SK-N-MC (cell line): ENCODE measurements around the gene USP31.

Source experiments
- DNase-seq: peaks from one replicate; pipeline ENCODE4 v3.0.0-alpha.2; 2011; ENCODE audit warnings: low read depth, low spot score
- H3K27ac ChIP-seq: fragments of 200-600 bp; sonication (generic); 2 replicates; pipeline ENCODE4 v1.5.1; 2016; ENCODE audit warnings: mixed run types
- H3K36me3 ChIP-seq: fragments of 200-600 bp; sonication (generic); 2 replicates; pipeline ENCODE4 v1.6.1; 2017; ENCODE audit warnings: antibody characterized with exemption, low read length, mixed read lengths; ENCODE audit not compliant: insufficient read depth
- H3K4me3 ChIP-seq: fragments of 200-600 bp; sonication (generic); 2 replicates; pipeline ENCODE4 v1.5.1; 2016
- H3K9ac ChIP-seq: fragments of 200-600 bp; sonication (generic); 2 replicates; pipeline ENCODE4 v1.8.0; 2017; ENCODE audit warnings: mixed run types, mixed read lengths; ENCODE audit not compliant: insufficient read length
- H3K9me3 ChIP-seq: fragments of 200-600 bp; sonication (generic); 2 replicates; pipeline ENCODE4 v1.6.1; 2017; ENCODE audit warnings: low read depth, mild to moderate bottlenecking, antibody characterized with exemption, low read length, moderate library complexity, mixed read lengths
- EZH2 ChIP-seq: fragments of 200-600 bp; sonication (generic); IDR thresholded peaks from one replicate; pipeline ENCODE4 v1.6.1; 2017; ENCODE audit warnings: antibody characterized with exemption
- FOXP2 ChIP-seq: optimal IDR thresholded peaks from 2 replicates; pipeline ENCODE3; 2011; ENCODE audit warnings: mild to moderate bottlenecking, moderate library complexity; ENCODE audit not compliant: insufficient read depth; ENCODE audit errors: extremely low read length, control extremely low read depth
- POLR2AphosphoS5 ChIP-seq: IDR thresholded peaks from 2 replicates; pipeline ENCODE4 v1.6.1; 2012; ENCODE audit warnings: mild to moderate bottlenecking, low read depth, low read length, borderline replicate concordance

The USP31 gene

GRCh38 chr16:23048164-23048563, 101.1 kb downstream of the USP31 start:
- TF ChIP-seq FOXP2, result no peak
- no peak for TF ChIP-seq EZH2
- TF ChIP-seq POLR2AphosphoS5, result no peak
- H3K9me3 ChIP-seq, result no peaks in the 10 kb centered on the region
- DNase-seq, result no peak
- no peak overlapping the region for H3K27ac ChIP-seq
- H3K36me3 ChIP-seq, result no peaks in the 10 kb centered on the region
- H3K4me3 ChIP-seq, result no peak overlapping the region
- H3K9ac ChIP-seq, result no peak overlapping the region

DNA sequence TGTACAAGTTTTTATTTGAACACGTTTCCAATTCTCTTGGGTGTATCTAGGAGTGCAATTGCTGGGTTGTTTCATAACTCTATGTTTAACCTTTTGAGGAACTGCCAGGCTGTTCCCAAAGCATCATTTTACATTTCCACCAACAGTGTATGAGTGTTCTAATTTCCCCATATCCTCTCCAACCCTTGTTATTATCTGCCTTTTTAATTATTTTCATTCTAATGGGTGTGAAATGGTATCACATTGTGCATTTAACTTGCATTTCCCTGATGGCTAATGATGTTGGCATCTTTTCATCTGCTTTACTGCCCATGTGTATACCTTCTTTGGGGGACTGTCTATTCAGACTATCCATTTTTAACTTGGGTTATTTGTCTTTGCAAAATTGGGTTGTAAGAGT, 104.2 kb downstream of the USP31 start:
- DNase-seq, result no peak
- no peak for TF ChIP-seq EZH2
- no peak for TF ChIP-seq POLR2AphosphoS5
- TF ChIP-seq FOXP2, result no peak
- Histone ChIP-seq H3K4me3 (no peak overlapping the region), H3K9ac (no peak overlapping the region), H3K9me3 (no peaks in the 10 kb centered on the region), H3K36me3 (no peaks in the 10 kb centered on the region), H3K27ac (no peak overlapping the region)

DNA sequence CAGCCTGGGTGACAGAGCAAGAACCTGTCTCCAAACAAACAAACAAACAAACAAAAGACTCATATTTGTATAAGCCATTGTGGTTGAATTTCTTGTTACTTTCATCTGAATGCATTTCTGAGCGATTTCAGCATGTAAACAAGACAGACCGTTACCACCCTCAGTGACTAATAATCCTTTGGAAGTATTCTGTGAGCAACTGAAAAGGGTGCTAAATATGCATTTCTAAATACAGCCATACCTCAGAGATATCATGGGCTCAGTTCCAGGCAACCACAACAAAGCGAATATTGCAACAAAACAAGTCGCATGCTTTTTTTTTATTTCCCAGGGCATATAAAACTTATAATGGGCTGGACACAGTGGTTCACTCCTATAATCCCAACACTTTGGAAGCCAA, 109.0 kb downstream of the USP31 start:
- no peak overlapping the region for H3K9ac ChIP-seq
- TF ChIP-seq EZH2 (no peak), FOXP2 (no peak), POLR2AphosphoS5 (no peak)
- no peaks in the 10 kb centered on the region for H3K9me3 ChIP-seq
- no peak overlapping the region for H3K27ac ChIP-seq
- H3K4me3 ChIP-seq, result no peak overlapping the region
- no peak for DNase-seq
- H3K36me3 ChIP-seq, result no peaks in the 10 kb centered on the region

DNA sequence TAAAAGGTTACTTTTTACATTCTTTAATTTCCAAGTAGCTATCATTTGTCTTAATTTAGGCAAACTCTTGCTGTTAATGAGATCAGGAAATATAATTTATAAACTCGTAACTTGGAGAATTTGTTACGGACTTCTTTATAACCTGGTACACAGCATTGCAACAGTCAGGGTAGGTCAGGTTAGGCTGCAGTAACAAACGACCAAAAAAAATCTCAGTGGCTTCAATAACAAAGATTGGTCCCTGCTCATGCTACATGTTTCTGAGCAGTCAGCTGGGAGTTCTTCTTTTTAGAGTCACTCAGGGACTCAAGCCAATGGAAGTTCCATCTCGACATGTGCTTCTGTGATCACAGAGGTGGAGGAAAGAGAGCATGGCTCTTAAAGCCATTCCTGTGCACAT, 110.1 kb downstream of the USP31 start:
- no peak for DNase-seq

GRCh38 chr16:23035240-23035639, 114.0 kb downstream of the USP31 start:
- H3K9me3 ChIP-seq, result no peaks in the 10 kb centered on the region
- H3K9ac ChIP-seq, result no peak overlapping the region
- DNase-seq, result no peak
- no peak overlapping the region for H3K27ac ChIP-seq
- no peak overlapping the region for H3K4me3 ChIP-seq
- no peaks in the 10 kb centered on the region for H3K36me3 ChIP-seq
- TF ChIP-seq POLR2AphosphoS5 (no peak), EZH2 (no peak), FOXP2 (no peak)

More for the DNA sequence above, 110.1 kb downstream of the USP31 start:
- Histone ChIP-seq H3K4me3 (no peak overlapping the region), H3K36me3 (no peaks in the 10 kb centered on the region), H3K9ac (no peak overlapping the region), H3K9me3 (no peaks in the 10 kb centered on the region), H3K27ac (no peak overlapping the region)
- no peak for TF ChIP-seq EZH2
- no peak for TF ChIP-seq FOXP2
- TF ChIP-seq POLR2AphosphoS5, result no peak

- Histone ChIP-seq H3K36me3 (no peaks in the 10 kb centered on the region), H3K4me3 (no peak overlapping the region), H3K27ac (no peak overlapping the region), H3K9ac (no peak overlapping the region), H3K9me3 (no peaks in the 10 kb centered on the region)
- DNase-seq, result no peak
- TF ChIP-seq EZH2 (no peak), FOXP2 (no peak), POLR2AphosphoS5 (no peak)
These were observed 117.6 kb downstream of the USP31 start for GRCh38 chr16:23031508-23032098.

GRCh38 chr16:23029733-23030420, 119.4 kb downstream of the USP31 start:
- no peaks in the 10 kb centered on the region for H3K36me3 ChIP-seq
- TF ChIP-seq FOXP2, result no peak
- TF ChIP-seq POLR2AphosphoS5, result no peak
- no peak for TF ChIP-seq EZH2
- DNase-seq, result no peak
- no peak overlapping the region for H3K27ac ChIP-seq
- no peak overlapping the region for H3K4me3 ChIP-seq
- no peak overlapping the region for H3K9ac ChIP-seq
- no peaks in the 10 kb centered on the region for H3K9me3 ChIP-seq

- TF ChIP-seq FOXP2, result no peak
- TF ChIP-seq EZH2, result no peak
- no peak for TF ChIP-seq POLR2AphosphoS5
- Histone ChIP-seq H3K4me3 (no peak overlapping the region), H3K9ac (no peak overlapping the region), H3K9me3 (no peaks in the 10 kb centered on the region), H3K36me3 (no peaks in the 10 kb centered on the region), H3K27ac (no peak overlapping the region)
- no peak for DNase-seq
These were observed 121.9 kb downstream of the USP31 start for GRCh38 chr16:23027386-23027785.

DNA sequence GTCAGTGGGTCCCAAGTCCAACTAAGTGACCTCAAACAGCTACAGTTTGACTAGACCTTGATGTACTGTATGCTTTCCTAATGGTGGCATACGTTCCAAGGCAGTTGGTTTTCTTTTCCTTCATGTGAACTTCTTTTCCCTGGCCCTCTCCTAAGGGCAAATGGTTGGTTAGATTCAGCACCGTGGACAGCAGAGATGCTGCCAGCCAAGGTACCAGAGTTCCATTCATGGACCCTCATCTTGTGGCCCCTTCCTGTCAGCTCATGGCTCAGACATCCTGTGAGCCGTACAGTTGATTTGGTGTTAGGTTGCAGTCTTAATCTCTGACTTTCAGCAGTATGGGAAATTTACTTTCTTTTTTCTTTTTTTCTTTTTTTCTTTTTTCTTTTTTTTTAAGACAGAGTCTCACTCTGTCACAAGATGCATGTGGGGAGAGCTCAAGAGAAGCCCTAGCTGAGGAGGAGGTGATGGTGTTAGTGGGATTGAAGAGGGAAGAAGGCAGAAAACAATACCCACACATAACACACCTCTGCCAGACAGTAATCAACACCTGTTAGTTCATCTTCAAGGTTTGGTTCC, 122.4 kb downstream of the USP31 start:
- Histone ChIP-seq H3K9me3 (no peaks in the 10 kb centered on the region), H3K4me3 (no peak overlapping the region), H3K27ac (no peak overlapping the region), H3K9ac (no peak overlapping the region), H3K36me3 (no peaks in the 10 kb centered on the region)
- peak; percentile 45 for DNase-seq
- TF ChIP-seq FOXP2, result no peak
- no peak for TF ChIP-seq POLR2AphosphoS5
- no peak for TF ChIP-seq EZH2
